B cell (primary cell): ENCODE results near the gene RAD51B. TPM values are rescaled to one million over a fixed set of nuclear protein-coding genes. Genes with fewer than 3 reads are reported as not detected.

Experiments used
- ATAC-seq: fragments of 200-7000 bp; cut with Tn5 transposase; one replicate; pipeline ENCODE4 v1.10.0; 2021; ENCODE audit warnings: low read depth, mild to moderate bottlenecking, moderate number of reproducible peaks, moderate library complexity
- CTCF ChIA-PET: fragments of 350-600 bp; sonication (Branson Sonifier 250); formaldehyde crosslinking; loops from one replicate; lab custom pipeline; 2021; ENCODE audit warnings: antibody characterized with exemption, inconsistent platforms; lab: Charles Lee
- POLR2A ChIA-PET: fragments of 350-600 bp; sonication (Branson Sonifier 250); formaldehyde crosslinking; loops from one replicate; lab custom pipeline; 2021; ENCODE audit warnings: antibody characterized with exemption; lab: Charles Lee
- DNase-seq: peaks from one replicate; pipeline ENCODE4 v3.0.0; 2013
- H2AFZ ChIP-seq: 2 replicates; pipeline ENCODE4 v1.6.1; 2012; ENCODE audit warnings: mild to moderate bottlenecking, low read depth, low read length; ENCODE audit not compliant: insufficient read depth, poor library complexity, severe bottlenecking
- H3K27ac ChIP-seq, 2 donors: 1 replicate in 1 of 2; 2 replicates in 1 of 2; pipeline ENCODE4 v1.5.1; 2012 to 2013; ENCODE audit warnings: low read length in 2 of 2, mild to moderate bottlenecking in 2 of 2, moderate library complexity in 1 of 2
- H3K27me3 ChIP-seq, 4 experiments: fragments of 200-600 bp in 1 of 4; sonication (generic) in 1 of 4; replicated peaks in 1 of 4; 1 replicate in 2 of 4; 2 replicates in 2 of 4; pipeline versions ENCODE4 v1.6.1 to v1.7.0; 2013 to 2016; ENCODE audit warnings: low read length in 3 of 4, mild to moderate bottlenecking in 2 of 4, mixed read lengths in 1 of 4, moderate library complexity in 1 of 4; ENCODE audit not compliant: insufficient read depth in 4 of 4, control insufficient read depth in 3 of 4; ENCODE audit errors: control extremely low read depth in 1 of 4
- H3K36me3 ChIP-seq, 2 experiments: replicated peaks in 1 of 2; 1 replicate in 1 of 2; 2 replicates in 1 of 2; pipeline versions ENCODE4 v1.6.1 to v1.7.1; 2013; ENCODE audit warnings: low read length in 1 of 2; ENCODE audit not compliant: insufficient read depth in 2 of 2, control insufficient read depth in 1 of 2; ENCODE audit errors: control extremely low read depth in 1 of 2, extremely low read depth in 1 of 2
- H3K4me1 ChIP-seq, 2 donors: fragments of 200-600 bp in 1 of 2; sonication (generic) in 1 of 2; 1 replicate in 1 of 2; 2 replicates in 1 of 2; pipeline versions ENCODE4 v1.5.1 to v1.6.1; 2013 to 2017; ENCODE audit warnings: low read length in 2 of 2; ENCODE audit not compliant: control insufficient read depth in 2 of 2, insufficient read depth in 2 of 2
- H3K4me2 ChIP-seq: replicated peaks from 2 replicates; pipeline ENCODE3; 2012; ENCODE audit warnings: mild to moderate bottlenecking, low read depth, low read length; ENCODE audit not compliant: poor library complexity, severe bottlenecking
- H3K4me3 ChIP-seq, 5 experiments: fragments of 200-600 bp in 1 of 5; sonication (generic) in 1 of 5; 1 replicate in 3 of 5; 2 replicates in 2 of 5; pipeline versions ENCODE4 v1.5.1 to v1.7.0; 2011 to 2016; ENCODE audit warnings: low read length in 4 of 5, mild to moderate bottlenecking in 4 of 5, low read depth in 2 of 5, control low read depth in 1 of 5, moderate library complexity in 1 of 5; ENCODE audit not compliant: insufficient read depth in 1 of 5; ENCODE audit errors: control extremely low read depth in 1 of 5, extremely low read depth in 1 of 5
- H3K79me2 ChIP-seq: fragments of 200-600 bp; sonication (generic); one replicate; pipeline ENCODE4 v1.6.0; 2016; ENCODE audit warnings: low read length; ENCODE audit not compliant: control insufficient read depth, insufficient read depth
- H3K9ac ChIP-seq: fragments of 200-600 bp; sonication (generic); 2 replicates; pipeline ENCODE4 v1.6.1; 2017; ENCODE audit warnings: mild to moderate bottlenecking, low read length, moderate library complexity
- H3K9me3 ChIP-seq, 3 donors: one replicate each; pipeline versions ENCODE4 v1.6.1 to v1.7.1; 2013; ENCODE audit warnings: low read length in 2 of 3; ENCODE audit not compliant: control insufficient read depth in 2 of 3, insufficient read depth in 1 of 3; ENCODE audit errors: control extremely low read depth in 1 of 3
- H4K20me1 ChIP-seq: 2 replicates; pipeline ENCODE4 v1.6.0; 2012; ENCODE audit warnings: mild to moderate bottlenecking, low read length; ENCODE audit not compliant: insufficient read depth, control insufficient read depth, poor library complexity, severe bottlenecking
- H3K27ac Mint-ChIP-seq: one replicate; pipeline ENCODE4 v1.8.0; 2021; ENCODE audit warnings: mixed read lengths
- H3K27me3 Mint-ChIP-seq: one replicate; pipeline ENCODE4 v1.8.0; 2021; ENCODE audit warnings: mixed read lengths
- H3K4me1 Mint-ChIP-seq: one replicate; pipeline ENCODE4 v1.8.0; 2021; ENCODE audit warnings: mixed read lengths
- H3K4me3 Mint-ChIP-seq: one replicate; pipeline ENCODE4 v1.8.0; 2021; ENCODE audit warnings: mixed read lengths
- H3K9me3 Mint-ChIP-seq: one replicate; pipeline ENCODE4 v1.8.0; 2022; ENCODE audit warnings: mixed read lengths; ENCODE audit not compliant: insufficient read depth
- CTCF ChIP-seq: fragments of 200-600 bp; IDR thresholded peaks from one replicate; pipeline ENCODE4 v1.8.0; 2022; ENCODE audit warnings: antibody characterized with exemption, mild to moderate bottlenecking
- EZH2 ChIP-seq: IDR thresholded peaks from 2 replicates; pipeline ENCODE4 v1.6.1; 2012; ENCODE audit warnings: borderline replicate concordance, low read depth, mild to moderate bottlenecking, moderate library complexity, low read length; ENCODE audit not compliant: insufficient read depth, poor library complexity, severe bottlenecking
- WGBS: methylation state at CpG from one replicate; pipeline ENCODE4 v1.1.5; 2013; ENCODE audit warnings: missing lambda C conversion rate; ENCODE audit not compliant: insufficient coverage; 5-methylcytosine and 5-hydroxymethylcytosine counted together
- intact Hi-C: fragments of 100-400 bp; cut with micrococcal nuclease; formaldehyde crosslinking; loops from one replicate; pipeline ENCODE4 v1.10.0; 2022
- polyA plus RNA-seq: library from polyadenylated mRNA; depleted of rRNA; stranded (reverse); fragments of >200 nt; gene quantifications from 2 replicates; pipeline ENCODE4 v1.2.3, GENCODE V29; 2012
- total RNA-seq, 2 donors: library from RNA; stranded (reverse); fragments of 120-200 nt in 1 of 2; gene quantifications; 1 replicate in 1 of 2; 2 replicates in 1 of 2; pipeline versions ENCODE4 v1.2.3 to v1.2.4, GENCODE V29; 2013 to 2022

The RAD51B gene
- total and polyA plus RNA-seq, 2 donors (not counting 1 experiment from before 2014, with no cell fraction given), result 6.5 to 60.6 TPM

DNA sequence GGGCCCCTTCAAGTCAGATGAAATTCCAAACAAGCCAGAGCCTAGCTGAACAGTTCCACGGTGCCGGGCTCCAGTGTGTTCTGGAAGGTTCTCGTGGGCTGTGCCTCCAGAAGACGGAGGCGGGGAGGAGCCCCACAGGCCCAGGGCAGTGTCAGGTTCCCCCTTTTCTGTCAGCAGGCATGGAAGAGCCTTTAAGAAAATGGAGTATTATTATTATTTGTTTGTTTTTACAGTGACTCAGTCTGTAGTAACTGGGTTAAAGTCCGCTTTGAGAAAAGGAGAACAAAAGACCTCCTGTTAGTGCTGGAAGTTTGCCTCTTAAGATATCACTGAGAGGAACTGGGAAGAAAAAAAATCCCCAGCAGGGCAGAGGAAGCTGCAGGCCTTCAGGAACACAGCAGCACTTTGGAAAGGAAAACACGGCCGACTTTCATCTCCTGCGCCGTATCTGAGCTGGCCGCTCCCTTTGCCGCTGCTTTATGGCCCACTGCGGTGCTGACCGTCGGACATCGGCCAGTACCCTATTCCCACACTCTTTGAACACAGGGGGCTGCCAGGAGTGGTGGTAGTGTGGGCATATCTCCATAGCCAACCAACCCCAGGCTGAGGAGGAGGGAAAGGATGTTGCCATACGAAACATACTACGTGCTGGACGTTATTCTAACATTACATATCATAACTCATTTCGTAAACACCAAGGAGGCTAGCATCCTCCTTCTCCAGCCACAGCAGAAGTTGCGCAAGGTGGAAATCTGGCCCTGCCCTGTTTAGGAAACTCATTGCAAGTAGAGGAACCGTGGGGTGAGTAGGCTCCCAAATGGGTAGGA, 779.3 kb downstream of the RAD51B start:
- no peak overlapping the region for H3K27ac Mint-ChIP-seq
- POLR2A ChIA-PET, result no interaction called here
- intact Hi-C loops, result no loop called here

More for the DNA sequence above, 779.3 kb downstream of the RAD51B start:
- peaks cover 0 to 6% (median 0%) of the 10 kb centered on the region in 3 donors for H3K9me3 ChIP-seq
- H4K20me1 ChIP-seq, result no peaks in the 10 kb centered on the region
- H3K36me3 ChIP-seq, result no peaks in the 10 kb centered on the region
- no peak overlapping the region for H2AFZ ChIP-seq
- H3K4me1 ChIP-seq, result peaks cover 10 to 14% of the 10 kb centered on the region in 2 donors
- WGBS, result 90% methylated on average over 6 of the region's 22 CpGs
- TF ChIP-seq EZH2 (no peak), CTCF (no peak)
- no peaks in the 10 kb centered on the region for H3K79me2 ChIP-seq
- no peak overlapping the region for H3K4me3 ChIP-seq
- no peaks in the 10 kb centered on the region for H3K27me3 ChIP-seq
- ATAC-seq (no peak), DNase-seq (no peak)
- H3K4me3 Mint-ChIP-seq, result no peak overlapping the region
- CTCF ChIA-PET, result interaction anchor here (1.0 kb wide), 1 partner anchor 14 kb away, joined by 3 read pairs; no protein-coding TSS in a partner anchor
- H3K27ac ChIP-seq, result no peak overlapping the region
- H3K9ac ChIP-seq, result no peak overlapping the region
- no peak overlapping the region for H3K4me2 ChIP-seq
- peaks cover 15% of the 10 kb centered on the region for H3K4me1 Mint-ChIP-seq
- H3K9me3 Mint-ChIP-seq, result no peaks in the 10 kb centered on the region
- no peaks in the 10 kb centered on the region for H3K27me3 Mint-ChIP-seq
